ENCODE results near the gene DOCK6.
"Not testable (repeated sequence)": the region's sequence is repeated elsewhere in the genome, so short reads cannot be mapped to it uniquely, and the experiment has no call there.

Gene DOCK6

DNA sequence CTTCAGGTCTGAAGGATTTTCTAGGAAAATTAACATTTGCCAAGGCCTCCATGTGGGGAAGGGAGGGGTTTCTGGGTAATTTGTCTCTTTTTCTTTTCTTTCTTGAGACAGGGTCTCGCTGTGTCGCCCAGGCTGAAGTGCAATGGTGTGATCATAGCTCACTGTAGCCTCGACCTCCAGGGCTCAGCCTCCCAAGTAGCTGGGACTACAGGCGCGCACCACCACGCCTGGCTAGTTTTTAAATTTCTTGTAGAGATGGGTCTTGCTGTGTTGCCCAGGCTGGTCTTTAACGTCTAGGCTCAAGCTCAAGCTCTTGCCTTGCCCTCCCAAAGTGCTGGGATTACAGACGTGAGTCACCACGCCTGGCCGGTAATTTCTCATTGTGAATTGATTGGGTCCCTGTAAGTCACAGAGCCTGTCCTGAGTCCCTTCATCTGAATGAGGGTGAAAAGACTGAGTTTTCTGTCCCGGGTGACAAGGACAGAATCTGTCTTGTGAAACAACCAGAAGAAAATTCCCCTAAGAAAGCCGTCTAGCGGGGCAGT, 96.8 kb downstream of the DOCK6 start:
- Histone ChIP-seq H4K5ac (ENCODE audit: low read length) (no peak overlapping the region), H3K36me3 (ENCODE audit: control insufficient read depth, insufficient read depth, low read length) (peaks cover 4% of the 10 kb centered on the region), H3K79me2 (ENCODE audit: control insufficient read depth, insufficient read depth, low read length) (no peaks in the 10 kb centered on the region), H3K4me1 (ENCODE audit: control insufficient read depth, low read depth, low read length) (no peaks in the 10 kb centered on the region), H2BK5ac (ENCODE audit: low read length) (no peak overlapping the region), H2AK5ac (ENCODE audit: low read length) (no peak overlapping the region), H2BK120ac (ENCODE audit: low read depth, low read length) (no peak overlapping the region), H3K27ac (ENCODE audit: low read depth, low read length) (no peak overlapping the region), H3K79me1 (ENCODE audit: low read length) (no peaks in the 10 kb centered on the region), H3K56ac (ENCODE audit: low read length) (no peak overlapping the region), H3K18ac (ENCODE audit: low read length) (no peak overlapping the region), H4K8ac (ENCODE audit: low read depth, low read length) (no peak overlapping the region), H3K27me3 (ENCODE audit: insufficient read depth, low read length, poor library complexity) (no peaks in the 10 kb centered on the region), H3K4me3 (ENCODE audit: low read length) (no peak overlapping the region), H3K4ac (ENCODE audit: low read depth, low read length) (no peak overlapping the region), H3K23ac (ENCODE audit: low read length) (no peak overlapping the region), H3K4me2 (ENCODE audit: low read length) (no peak overlapping the region), H2BK15ac (replicated peaks; ENCODE audit: low read depth) (no peak overlapping the region), H3K9ac (ENCODE audit: low read length) (no peak overlapping the region)
- no peak for DNase-seq
- no CpG with 5 or more reads among the region's 13 CpGs for WGBS (ENCODE audit: extremely low coverage, insufficient coverage, low lambda C conversion rate)

DNA sequence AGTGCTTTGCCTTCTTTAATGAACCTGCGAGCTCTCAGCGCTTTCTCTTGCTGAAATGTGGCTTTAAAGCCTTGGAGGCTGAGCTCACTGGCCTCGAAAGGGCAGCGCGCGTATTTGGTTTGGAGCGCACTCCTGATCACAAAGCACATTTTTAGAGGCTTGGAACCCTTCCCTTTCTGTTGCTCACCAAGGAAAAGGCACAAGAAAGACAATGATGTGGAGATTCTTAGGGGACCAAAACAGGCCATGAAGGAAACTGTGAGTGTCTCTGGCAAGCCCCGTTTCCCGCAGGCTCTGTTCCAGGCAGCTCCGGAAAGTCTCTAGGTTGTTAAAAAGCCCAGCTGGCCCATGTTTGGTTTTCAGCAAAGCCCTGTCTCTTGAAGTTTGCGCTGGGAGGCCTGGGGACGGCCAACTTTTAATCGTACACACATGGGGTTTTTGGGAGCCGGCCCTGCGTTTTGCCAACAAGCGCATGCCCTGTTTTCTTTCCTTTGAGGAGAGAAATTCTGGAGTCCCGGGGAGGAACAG, 97.4 kb downstream of the DOCK6 start:
- H3K9ac ChIP-seq (ENCODE audit: low read length): no peak overlapping the region
- H3K56ac ChIP-seq (ENCODE audit: low read length): no peak overlapping the region
- H3K79me1 ChIP-seq (ENCODE audit: low read length): no peaks in the 10 kb centered on the region
- no peak overlapping the region for H3K4me2 ChIP-seq (ENCODE audit: low read length)
- no peak overlapping the region for H3K27ac ChIP-seq (ENCODE audit: low read depth, low read length)
- no peak overlapping the region for H2BK5ac ChIP-seq (ENCODE audit: low read length)
- H3K4me1 ChIP-seq (ENCODE audit: control insufficient read depth, low read depth, low read length): no peaks in the 10 kb centered on the region
- H3K4ac ChIP-seq (ENCODE audit: low read depth, low read length): no peak overlapping the region
- H4K5ac ChIP-seq (ENCODE audit: low read length): no peak overlapping the region
- no peak overlapping the region for H2BK15ac ChIP-seq (replicated peaks; ENCODE audit: low read depth)
- H3K18ac ChIP-seq (ENCODE audit: low read length): no peak overlapping the region
- H3K23ac ChIP-seq (ENCODE audit: low read length): no peak overlapping the region
- no peaks in the 10 kb centered on the region for H3K79me2 ChIP-seq (ENCODE audit: control insufficient read depth, insufficient read depth, low read length)
- no peak overlapping the region for H4K8ac ChIP-seq (ENCODE audit: low read depth, low read length)
- H3K36me3 ChIP-seq (ENCODE audit: control insufficient read depth, insufficient read depth, low read length): peaks cover 4% of the 10 kb centered on the region
- DNase-seq: no peak
- H3K4me3 ChIP-seq (ENCODE audit: low read length): no peak overlapping the region
- no peak overlapping the region for H2AK5ac ChIP-seq (ENCODE audit: low read length)
- H2BK120ac ChIP-seq (ENCODE audit: low read depth, low read length): no peak overlapping the region
- WGBS (ENCODE audit: extremely low coverage, insufficient coverage, low lambda C conversion rate): no CpG with 5 or more reads among the region's 17 CpGs
- no peaks in the 10 kb centered on the region for H3K27me3 ChIP-seq (ENCODE audit: insufficient read depth, low read length, poor library complexity)

DNA sequence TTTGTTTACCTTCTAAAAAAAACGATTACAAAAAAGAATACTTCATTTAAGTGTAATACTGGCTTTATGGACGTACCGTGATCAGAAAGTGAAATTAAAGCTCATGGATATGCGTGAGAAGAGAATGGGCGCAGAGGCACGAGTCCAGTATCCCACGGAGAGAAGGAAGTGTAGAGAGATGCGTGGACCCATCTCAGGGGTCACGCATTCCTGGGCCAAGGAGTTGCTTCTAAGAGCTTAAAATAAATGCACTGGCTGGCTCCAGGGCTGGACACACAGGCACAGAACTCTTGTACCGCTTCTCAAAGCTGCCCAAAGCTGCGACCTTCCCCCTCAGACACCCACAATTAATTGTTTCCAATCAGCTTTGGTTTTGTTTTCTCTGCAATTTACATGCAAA, 98.0 kb downstream of the DOCK6 start:
- H3K36me3 ChIP-seq (ENCODE audit: control insufficient read depth, insufficient read depth, low read length): peaks cover 4% of the 10 kb centered on the region
- no peak overlapping the region for H2BK5ac ChIP-seq (ENCODE audit: low read length)
- no peak overlapping the region for H3K4me2 ChIP-seq (ENCODE audit: low read length)
- no peak overlapping the region for H3K4me3 ChIP-seq (ENCODE audit: low read length)
- H3K9ac ChIP-seq (ENCODE audit: low read length): no peak overlapping the region
- H3K4ac ChIP-seq (ENCODE audit: low read depth, low read length): no peak overlapping the region
- no peak overlapping the region for H3K56ac ChIP-seq (ENCODE audit: low read length)
- no peak overlapping the region for H3K27ac ChIP-seq (ENCODE audit: low read depth, low read length)
- WGBS (ENCODE audit: extremely low coverage, insufficient coverage, low lambda C conversion rate): no CpG with 5 or more reads among the region's 11 CpGs
- no peak overlapping the region for H4K8ac ChIP-seq (ENCODE audit: low read depth, low read length)
- H2BK120ac ChIP-seq (ENCODE audit: low read depth, low read length): no peak overlapping the region
- H4K5ac ChIP-seq (ENCODE audit: low read length): no peak overlapping the region
- H3K4me1 ChIP-seq (ENCODE audit: control insufficient read depth, low read depth, low read length): no peaks in the 10 kb centered on the region
- H3K79me2 ChIP-seq (ENCODE audit: control insufficient read depth, insufficient read depth, low read length): no peaks in the 10 kb centered on the region
- no peaks in the 10 kb centered on the region for H3K27me3 ChIP-seq (ENCODE audit: insufficient read depth, low read length, poor library complexity)
- no peak overlapping the region for H2AK5ac ChIP-seq (ENCODE audit: low read length)
- no peaks in the 10 kb centered on the region for H3K79me1 ChIP-seq (ENCODE audit: low read length)
- H3K23ac ChIP-seq (ENCODE audit: low read length): no peak overlapping the region
- H3K18ac ChIP-seq (ENCODE audit: low read length): no peak overlapping the region
- no peak for DNase-seq
- H2BK15ac ChIP-seq (replicated peaks; ENCODE audit: low read depth): no peak overlapping the region

DNA sequence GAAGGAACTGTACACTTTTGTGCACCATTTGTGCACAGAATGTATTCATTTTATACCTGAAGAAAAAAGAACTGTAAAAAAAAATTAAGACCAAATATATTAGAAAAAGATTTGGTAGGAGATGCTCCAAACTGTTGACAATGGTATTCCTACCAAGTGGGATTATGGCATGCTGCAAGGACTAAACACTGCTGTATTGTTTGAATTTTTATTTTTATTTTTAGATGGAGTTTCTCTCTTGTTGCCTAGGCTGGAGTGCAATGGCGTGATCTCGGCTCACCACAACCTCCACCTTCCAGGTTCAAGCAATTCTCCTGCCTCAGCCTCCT, 101.9 kb downstream of the DOCK6 start:
- not testable (repeated sequence) for H2AK5ac ChIP-seq (ENCODE audit: low read length); H3K4me3 ChIP-seq (ENCODE audit: low read length); H2BK15ac ChIP-seq (replicated peaks; ENCODE audit: low read depth); H3K27ac ChIP-seq (ENCODE audit: low read depth, low read length); H3K79me2 ChIP-seq (ENCODE audit: control insufficient read depth, insufficient read depth, low read length); H3K23ac ChIP-seq (ENCODE audit: low read length); H2BK120ac ChIP-seq (ENCODE audit: low read depth, low read length); H3K36me3 ChIP-seq (ENCODE audit: control insufficient read depth, insufficient read depth, low read length); H3K56ac ChIP-seq (ENCODE audit: low read length); H3K27me3 ChIP-seq (ENCODE audit: insufficient read depth, low read length, poor library complexity); H2BK5ac ChIP-seq (ENCODE audit: low read length); H4K8ac ChIP-seq (ENCODE audit: low read depth, low read length); H3K4me1 ChIP-seq (ENCODE audit: control insufficient read depth, low read depth, low read length); H3K9ac ChIP-seq (ENCODE audit: low read length); H3K4ac ChIP-seq (ENCODE audit: low read depth, low read length); H4K5ac ChIP-seq (ENCODE audit: low read length); H3K79me1 ChIP-seq (ENCODE audit: low read length); H3K18ac ChIP-seq (ENCODE audit: low read length); H3K4me2 ChIP-seq (ENCODE audit: low read length); DNase-seq
- no CpG with 5 or more reads among the region's 2 CpGs for WGBS (ENCODE audit: extremely low coverage, insufficient coverage, low lambda C conversion rate)

DNA sequence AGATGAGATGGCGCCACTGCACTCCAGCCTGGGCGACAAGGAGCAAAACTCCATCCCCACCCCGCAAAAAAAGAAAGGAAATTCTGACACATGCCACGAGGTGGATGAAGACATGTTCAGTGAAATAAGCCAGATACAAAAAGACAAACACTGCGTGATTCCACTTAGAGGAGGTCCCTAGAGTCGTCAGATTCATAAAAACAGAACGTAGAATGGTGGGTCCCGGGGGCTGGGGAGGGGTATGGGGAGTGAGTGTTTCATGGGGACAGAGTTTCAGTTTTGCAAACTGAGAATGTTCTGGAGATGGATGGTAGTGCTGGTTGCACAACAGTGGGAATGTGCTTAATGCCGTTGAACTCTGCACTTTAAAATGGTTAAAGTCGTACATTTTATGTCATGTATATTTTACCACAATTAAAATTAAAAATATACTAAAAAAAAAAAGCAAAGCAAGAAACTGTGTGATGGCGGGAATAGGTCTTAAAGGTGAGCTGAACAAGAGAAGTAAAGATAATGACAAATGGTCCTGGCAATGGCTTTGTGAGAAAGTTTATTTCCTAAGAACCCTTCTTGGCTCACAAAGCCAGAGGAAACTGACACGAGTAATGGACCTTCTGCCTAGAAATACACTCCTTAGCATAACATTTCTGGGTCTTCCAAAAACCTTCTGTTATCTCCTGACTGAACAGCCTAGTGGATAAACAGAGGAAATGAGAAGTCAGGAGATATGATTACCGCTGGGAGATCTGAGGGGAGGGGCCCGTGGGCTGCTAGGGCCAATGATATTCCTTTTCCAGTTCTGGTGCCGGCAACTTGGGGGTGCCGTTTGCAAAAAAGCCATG, 102.5 kb downstream of the DOCK6 start:
- Histone ChIP-seq H3K56ac (ENCODE audit: low read length) (no peak overlapping the region), H3K36me3 (ENCODE audit: control insufficient read depth, insufficient read depth, low read length) (peaks cover 2% of the 10 kb centered on the region), H3K4ac (ENCODE audit: low read depth, low read length) (no peak overlapping the region), H3K4me3 (ENCODE audit: low read length) (no peak overlapping the region), H3K18ac (ENCODE audit: low read length) (no peak overlapping the region), H3K27ac (ENCODE audit: low read depth, low read length) (no peak overlapping the region), H4K8ac (ENCODE audit: low read depth, low read length) (no peak overlapping the region), H3K4me2 (ENCODE audit: low read length) (no peak overlapping the region), H4K5ac (ENCODE audit: low read length) (no peak overlapping the region), H3K79me1 (ENCODE audit: low read length) (peaks cover 6% of the 10 kb centered on the region), H3K23ac (ENCODE audit: low read length) (no peak overlapping the region), H2AK5ac (ENCODE audit: low read length) (no peak overlapping the region), H2BK15ac (replicated peaks; ENCODE audit: low read depth) (no peak overlapping the region), H3K4me1 (ENCODE audit: control insufficient read depth, low read depth, low read length) (peaks cover 2% of the 10 kb centered on the region), H3K9ac (ENCODE audit: low read length) (no peak overlapping the region), H3K27me3 (ENCODE audit: insufficient read depth, low read length, poor library complexity) (no peaks in the 10 kb centered on the region), H2BK120ac (ENCODE audit: low read depth, low read length) (no peak overlapping the region), H2BK5ac (ENCODE audit: low read length) (no peak overlapping the region), H3K79me2 (ENCODE audit: control insufficient read depth, insufficient read depth, low read length) (peaks cover 7% of the 10 kb centered on the region)
- no peak for DNase-seq
- no CpG with 5 or more reads among the region's 16 CpGs for WGBS (ENCODE audit: extremely low coverage, insufficient coverage, low lambda C conversion rate)

Measured in mesendoderm (in vitro differentiated cells).